NCI-H69 (cell line): ENCODE measurements around the gene MVK.

ENCODE experiments used
- DNase-seq: peaks from one replicate; lab custom pipeline; 2025; lab: John Stamatoyannopoulos, UW

Gene MVK

DNA sequence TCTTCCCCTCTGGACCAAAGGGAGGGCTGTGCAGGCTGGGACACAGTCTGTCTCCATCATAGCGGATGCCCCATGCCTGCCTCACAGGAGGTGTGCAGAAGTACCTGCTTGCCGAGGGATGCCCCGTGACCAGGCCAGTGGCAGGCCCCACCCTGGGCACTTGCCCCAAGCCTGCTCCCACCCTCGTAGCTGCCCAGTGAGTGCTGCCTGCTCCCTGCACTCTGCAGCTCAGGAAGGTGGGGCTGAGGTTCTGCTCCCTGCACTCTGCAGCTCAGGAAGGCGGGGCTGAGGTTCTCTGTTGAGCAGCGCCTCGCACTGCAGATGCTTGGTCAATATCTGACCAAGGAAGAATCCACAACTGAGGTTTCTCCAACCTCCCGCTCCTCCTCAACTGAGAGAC lies 7.2 kb upstream of the MVK start:
- DNase-seq = no peak

DNA sequence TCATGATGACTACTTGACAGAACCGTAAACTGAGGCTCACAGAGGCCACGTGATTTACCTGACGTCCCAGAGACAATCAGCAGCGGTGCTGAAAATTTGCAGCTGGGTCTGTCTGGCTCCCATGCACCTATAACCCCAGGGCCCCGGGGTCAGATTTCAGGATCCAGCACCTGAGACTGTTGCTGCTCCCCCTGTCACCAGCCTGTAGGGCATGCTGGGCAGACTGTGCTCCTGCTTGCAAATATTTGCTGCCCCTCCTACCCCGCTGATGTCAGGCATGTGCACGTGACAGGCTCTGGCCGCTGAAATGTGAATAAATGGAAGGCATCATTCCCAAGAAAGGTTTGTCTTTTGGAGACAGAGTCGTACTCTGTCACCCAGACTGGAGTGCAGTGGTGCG lies 6.3 kb upstream of the MVK start:
- DNase-seq = no peak

DNA sequence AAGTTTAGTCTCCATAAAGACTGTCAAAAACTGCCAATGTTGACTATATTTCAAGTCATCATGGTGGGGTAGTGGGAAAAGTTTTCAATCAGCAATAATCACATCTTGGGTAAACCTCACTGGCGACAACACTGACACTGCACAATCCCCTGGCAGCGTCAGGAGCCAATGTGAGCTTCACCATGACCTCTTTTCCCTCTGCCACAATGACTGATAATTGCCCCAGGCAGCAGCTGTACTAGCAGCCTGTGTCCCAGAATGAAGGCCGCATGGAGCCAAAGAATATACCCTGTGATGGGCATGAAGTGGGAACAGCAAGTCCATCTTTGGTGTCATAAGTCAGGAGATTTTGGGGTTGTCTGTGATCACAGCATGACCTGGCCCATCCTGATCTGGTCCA lies 5.6 kb upstream of the MVK start:
- DNase-seq = no peak

- DNase-seq = no peak
Measured at GRCh38 chr12:109568486-109568885, 5.1 kb upstream of the MVK start.

GRCh38 chr12:109571773-109572505 lies 1.7 kb upstream of the MVK start:
- no peak for DNase-seq

- DNase-seq = no peak
Measured at GRCh38 chr12:109572506-109572845, 1.1 kb upstream of the MVK start.

GRCh38 chr12:109573914-109574244 lies 285 bp downstream of the MVK start:
- no peak for DNase-seq

DNA sequence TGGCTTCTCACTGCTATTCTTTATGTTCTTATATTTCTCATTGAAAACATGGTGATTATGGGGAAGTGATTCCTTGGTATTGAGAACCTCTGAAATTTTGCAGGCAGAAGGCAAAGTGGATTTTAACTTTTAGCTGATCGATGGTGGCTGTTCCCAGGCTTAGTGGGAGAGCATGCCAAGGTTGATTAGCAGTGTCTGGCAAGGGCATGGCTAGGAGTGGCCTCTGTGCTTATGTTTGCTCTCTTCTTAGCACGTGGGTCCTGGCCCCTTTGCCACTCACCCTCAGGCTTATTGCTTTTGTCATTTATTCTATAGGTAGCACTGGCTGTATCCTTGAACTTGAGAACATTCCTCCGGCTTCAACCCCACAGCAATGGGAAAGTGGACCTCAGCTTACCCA lies 2.1 kb downstream of the MVK start:
- DNase-seq = no peak

DNA sequence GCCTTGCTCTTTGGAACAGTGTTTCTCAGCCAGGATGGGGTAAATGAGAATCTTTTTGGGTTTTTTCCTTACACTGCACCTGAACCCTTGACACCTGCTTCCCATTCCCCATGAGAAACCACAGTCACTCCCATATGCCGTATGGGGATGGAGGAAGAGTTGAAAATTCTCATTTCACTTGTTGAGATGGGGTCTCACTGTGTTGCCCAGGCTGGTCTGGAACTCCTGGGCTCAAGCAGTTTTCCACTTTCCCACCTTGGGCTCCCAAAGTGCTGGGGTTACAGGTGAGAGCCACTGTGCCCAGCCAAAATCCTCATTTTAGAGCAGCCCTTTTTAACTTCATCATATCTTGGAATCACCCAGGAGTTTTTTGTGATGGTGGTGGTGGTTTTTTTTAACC lies 3.7 kb downstream of the MVK start:
- DNase-seq = no peak

GRCh38 chr12:109578330-109578927 lies 4.8 kb downstream of the MVK start:
- DNase-seq = no peak

DNA sequence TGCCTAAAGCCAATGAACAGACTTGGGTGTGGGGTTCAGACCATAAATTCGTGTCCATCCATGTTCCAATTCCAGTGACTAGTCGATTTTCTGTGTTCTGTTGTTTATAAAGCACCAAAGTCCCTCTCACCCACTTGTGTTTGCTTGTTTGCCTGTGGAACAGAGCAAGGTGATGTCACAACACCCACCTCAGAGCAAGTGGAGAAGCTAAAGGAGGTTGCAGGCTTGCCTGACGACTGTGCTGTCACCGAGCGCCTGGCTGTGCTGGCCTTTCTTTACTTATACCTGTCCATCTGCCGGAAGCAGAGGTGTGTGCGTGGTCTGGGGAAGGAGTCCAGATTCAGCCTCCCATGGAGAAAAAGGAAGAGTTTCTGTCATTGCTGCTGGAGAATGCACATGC lies 6.0 kb downstream of the MVK start:
- DNase-seq = no peak

DNA sequence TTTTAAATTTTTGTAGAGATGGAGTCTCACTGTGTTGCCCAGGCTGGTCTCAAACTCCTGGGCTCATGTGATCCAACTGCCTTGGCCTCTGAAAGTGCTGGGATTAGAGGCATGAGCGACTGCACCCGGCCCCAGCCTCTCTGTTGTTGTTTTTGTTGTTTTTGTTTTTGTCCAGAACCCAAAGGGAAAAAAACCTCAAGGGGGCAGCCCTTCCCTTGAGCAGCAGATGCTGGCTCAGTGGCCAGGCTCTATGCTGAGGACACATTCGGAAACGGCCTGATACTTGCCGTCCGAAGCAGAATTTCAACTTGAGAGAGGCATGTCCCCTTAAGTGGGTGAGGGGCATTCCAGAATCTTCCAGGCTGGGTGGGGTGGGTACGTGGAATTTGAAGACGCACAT lies 6.7 kb downstream of the MVK start:
- DNase-seq = no peak

GRCh38 chr12:109580684-109581333 lies 7.2 kb downstream of the MVK start:
- DNase-seq = peak; percentile 42

DNA sequence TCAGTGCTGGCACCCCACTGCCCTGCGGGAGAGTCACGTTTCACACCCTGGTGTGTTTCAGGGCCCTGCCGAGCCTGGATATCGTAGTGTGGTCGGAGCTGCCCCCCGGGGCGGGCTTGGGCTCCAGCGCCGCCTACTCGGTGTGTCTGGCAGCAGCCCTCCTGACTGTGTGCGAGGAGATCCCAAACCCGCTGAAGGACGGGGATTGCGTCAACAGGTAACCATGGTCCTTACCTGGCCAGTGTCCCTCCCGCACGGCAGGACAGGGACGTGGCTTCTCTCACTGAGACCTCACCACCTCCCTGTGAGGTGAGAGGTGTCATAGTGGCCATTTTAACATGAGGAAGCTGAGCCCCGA lies 7.7 kb downstream of the MVK start:
- no peak for DNase-seq

- no peak for DNase-seq
Measured at GRCh38 chr12:109581856-109582255, 8.3 kb downstream of the MVK start.

- peak; percentile 39 for DNase-seq
Measured at GRCh38 chr12:109582636-109583035, 9.0 kb downstream of the MVK start.

GRCh38 chr12:109583733-109584132 lies 10.1 kb downstream of the MVK start:
- DNase-seq = no peak

- DNase-seq = peak; percentile 93
Measured at GRCh38 chr12:109586385-109587296, 13.0 kb downstream of the MVK start.

GRCh38 chr12:109587921-109588320 lies 14.3 kb downstream of the MVK start:
- DNase-seq = no peak

DNA sequence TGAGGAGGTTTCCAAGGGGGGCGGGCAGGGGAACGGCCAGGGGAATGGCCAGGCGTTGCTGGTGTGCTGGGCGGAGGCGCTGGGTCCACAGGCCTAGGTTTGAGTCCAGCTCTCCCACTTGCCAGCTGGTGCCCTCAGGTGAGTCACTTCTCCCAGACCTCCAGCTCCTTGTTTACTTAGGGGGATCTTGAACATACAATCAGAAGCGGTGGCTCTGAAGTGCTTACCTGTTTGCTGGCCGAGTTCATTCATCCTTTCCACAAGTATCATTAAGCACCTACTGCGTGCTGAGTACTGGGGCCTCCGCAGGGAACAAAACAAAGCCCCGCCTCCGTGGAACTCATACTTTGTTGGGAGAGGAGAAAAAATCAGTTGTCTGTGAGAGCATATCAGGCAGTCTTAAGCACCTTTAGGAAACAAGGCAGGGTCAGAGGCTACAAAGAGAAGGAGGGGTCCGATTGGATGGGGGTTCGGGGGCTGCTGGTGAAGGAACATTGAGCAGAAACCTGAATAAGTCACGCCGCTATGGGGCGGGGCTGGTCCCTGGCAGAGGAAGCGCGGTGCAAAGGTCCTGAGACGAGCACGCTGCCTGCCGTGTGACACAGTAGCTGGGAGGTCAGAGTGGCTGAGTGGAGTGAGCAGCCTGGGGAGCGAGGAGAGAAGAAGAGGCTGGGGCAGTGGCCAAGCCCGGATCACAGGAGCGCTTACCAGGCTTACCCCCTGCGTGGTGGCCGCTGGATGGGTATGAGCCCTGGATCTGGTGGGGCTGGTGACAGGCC lies 15.1 kb downstream of the MVK start:
- DNase-seq = no peak

- no peak for DNase-seq
Measured at GRCh38 chr12:109589240-109589590, 15.6 kb downstream of the MVK start.

DNA sequence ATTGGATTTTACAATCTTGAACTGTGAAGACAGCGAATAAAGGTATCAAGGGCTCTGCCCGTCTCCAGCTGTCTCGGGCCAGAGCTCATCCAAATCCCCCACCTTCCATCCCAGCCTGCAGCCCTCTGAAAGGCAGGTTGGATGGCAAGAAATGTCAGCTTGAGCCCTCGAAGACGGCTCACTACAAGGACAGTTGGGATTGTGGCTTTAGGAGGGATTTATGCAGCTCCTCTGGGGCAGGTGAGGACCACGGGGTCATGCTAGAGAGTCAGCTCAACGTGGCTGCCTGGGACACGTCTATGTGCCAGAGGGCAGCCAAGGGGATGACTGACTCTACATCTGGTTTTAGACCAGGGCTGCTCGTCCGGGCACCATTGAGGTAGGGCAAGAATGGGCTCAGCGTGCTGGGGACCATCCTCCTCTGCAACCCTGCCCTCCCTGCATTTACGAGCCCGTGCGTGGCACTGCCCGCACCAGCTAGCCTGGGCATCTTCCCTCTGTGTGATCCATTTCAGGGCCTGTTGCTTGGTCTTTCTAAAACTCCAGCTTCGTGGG lies 16.2 kb downstream of the MVK start:
- no peak for DNase-seq
